DMS114 treated with DMSO at 0.1 percent for 48 hours (cell line): Measurements from ENCODE around the gene PLXDC2.
"Not testable (repeated sequence)": the region's sequence is repeated elsewhere in the genome, so short reads cannot be mapped to it uniquely, and the experiment has no call there.

Experiments used
- DNase-seq: peaks from one replicate; lab custom pipeline; 2025; ENCODE audit not compliant: unreplicated experiment; lab: John Stamatoyannopoulos, UW

Gene PLXDC2

GRCh38 chr10:19816411-19817230, at the start of gene PLXDC2:
Gene PLXDC2, plus strand, starts transcription at chr10:19816432.
- DNase-seq = no peak

- DNase-seq = no peak
These were observed 48.4 kb upstream of the PLXDC2 start for GRCh38 chr10:19767876-19768275.

GRCh38 chr10:19769826-19770225, 46.4 kb upstream of the PLXDC2 start:
- not testable (repeated sequence) for DNase-seq

GRCh38 chr10:19772972-19773371, 43.3 kb upstream of the PLXDC2 start:
- DNase-seq = no peak

- no peak for DNase-seq
These were observed 40.9 kb upstream of the PLXDC2 start for GRCh38 chr10:19775296-19775695.

- no peak for DNase-seq
These were observed 38.4 kb upstream of the PLXDC2 start for GRCh38 chr10:19777806-19778205.

GRCh38 chr10:19778996-19779395, 37.2 kb upstream of the PLXDC2 start:
- no peak for DNase-seq

- DNase-seq = no peak
These were observed 33.7 kb upstream of the PLXDC2 start for GRCh38 chr10:19782430-19783089.

- DNase-seq = no peak
These were observed 32.5 kb upstream of the PLXDC2 start for GRCh38 chr10:19783721-19784120.

GRCh38 chr10:19785366-19785765, 30.9 kb upstream of the PLXDC2 start:
- no peak for DNase-seq

- peak; percentile 47 for DNase-seq
These were observed 28.1 kb upstream of the PLXDC2 start for GRCh38 chr10:19788075-19788686.

GRCh38 chr10:19788902-19789301, 27.3 kb upstream of the PLXDC2 start:
- no peak for DNase-seq

- DNase-seq = no peak
These were observed 26.6 kb upstream of the PLXDC2 start for GRCh38 chr10:19789607-19790006.

GRCh38 chr10:19791032-19791431, 25.2 kb upstream of the PLXDC2 start:
- no peak for DNase-seq

- no peak for DNase-seq
These were observed 20.5 kb upstream of the PLXDC2 start for GRCh38 chr10:19795684-19796083.

- no peak for DNase-seq
These were observed 16.1 kb upstream of the PLXDC2 start for GRCh38 chr10:19800161-19800560.

- no peak for DNase-seq
These were observed 14.9 kb upstream of the PLXDC2 start for GRCh38 chr10:19801369-19801768.

GRCh38 chr10:19803676-19804075, 12.6 kb upstream of the PLXDC2 start:
- DNase-seq = no peak

GRCh38 chr10:19809481-19809880, 6.8 kb upstream of the PLXDC2 start:
- DNase-seq = no peak

- no peak for DNase-seq
These were observed 4.7 kb upstream of the PLXDC2 start for GRCh38 chr10:19811540-19811939.

- no peak for DNase-seq
These were observed 3.3 kb upstream of the PLXDC2 start for GRCh38 chr10:19812976-19813375.
